Loucy (cell line): ENCODE measurements around the gene LY6G6F.

ENCODE experiments used
- H2AFZ ChIP-seq: fragments of 200-600 bp; sonication (generic); 2 replicates; pipeline ENCODE4 v1.6.0; 2016; ENCODE audit warnings: antibody characterized with exemption, mild to moderate bottlenecking, low read length, moderate library complexity
- H3F3A ChIP-seq: fragments of 200-600 bp; 2 replicates; pipeline ENCODE4 v1.6.0; 2016; ENCODE audit warnings: antibody characterized with exemption, low read depth, mild to moderate bottlenecking
- H3K27me3 ChIP-seq: fragments of 200-600 bp; sonication (generic); 2 replicates; pipeline ENCODE4 v1.6.1; 2014; ENCODE audit warnings: low read length, mild to moderate bottlenecking; ENCODE audit not compliant: insufficient read depth, poor library complexity, severe bottlenecking
- H3K36me3 ChIP-seq: fragments of 200-600 bp; sonication (generic); 2 replicates; pipeline ENCODE4 v1.6.1; 2016; ENCODE audit warnings: low read length; ENCODE audit not compliant: insufficient read depth
- H3K4me1 ChIP-seq: fragments of 200-600 bp; sonication (generic); 2 replicates; pipeline ENCODE4 v1.5.1; 2014; ENCODE audit warnings: low read length, mild to moderate bottlenecking; ENCODE audit not compliant: insufficient read depth, poor library complexity, severe bottlenecking
- H3K4me2 ChIP-seq: fragments of 200-600 bp; sonication (generic); 2 replicates; pipeline ENCODE4 v1.6.0; 2014; ENCODE audit warnings: antibody characterized with exemption, low read length, low read depth, mild to moderate bottlenecking; ENCODE audit not compliant: poor library complexity, severe bottlenecking
- H3K4me3 ChIP-seq: fragments of 200-600 bp; sonication (generic); 2 replicates; pipeline ENCODE4 v1.5.1; 2014; ENCODE audit warnings: low read length, mild to moderate bottlenecking, mixed read lengths; ENCODE audit not compliant: poor library complexity, severe bottlenecking
- H3K79me2 ChIP-seq: fragments of 200-600 bp; sonication (generic); 2 replicates; pipeline ENCODE4 v1.6.1; 2014; ENCODE audit warnings: low read length; ENCODE audit not compliant: insufficient read depth
- H3K9ac ChIP-seq: fragments of 200-600 bp; sonication (generic); 2 replicates; pipeline ENCODE4 v1.6.0; 2014; ENCODE audit warnings: mild to moderate bottlenecking, low read depth, low read length, moderate library complexity; ENCODE audit not compliant: poor library complexity, severe bottlenecking
- H3K9me2 ChIP-seq: fragments of 200-600 bp; sonication (generic); replicated peaks from 2 replicates; pipeline ENCODE4 v1.6.1; 2016; ENCODE audit warnings: low read depth, low read length, mixed read lengths
- H3K9me3 ChIP-seq: fragments of 200-600 bp; sonication (generic); 2 replicates; pipeline ENCODE4 v1.6.1; 2014; ENCODE audit warnings: mild to moderate bottlenecking, antibody characterized with exemption, low read length, low read depth; ENCODE audit not compliant: insufficient read depth
- H4K20me1 ChIP-seq: fragments of 200-600 bp; sonication (generic); 2 replicates; pipeline ENCODE4 v1.6.0; 2014; ENCODE audit warnings: antibody characterized with exemption, low read length, mild to moderate bottlenecking; ENCODE audit not compliant: insufficient read depth, poor library complexity, severe bottlenecking
- CTCF ChIP-seq: fragments of 200-600 bp; sonication (generic); conservative IDR thresholded peaks from 2 replicates; pipeline ENCODE4 v1.5.1; 2014; ENCODE audit warnings: mild to moderate bottlenecking, antibody characterized with exemption, low read length
- EZH2phosphoT487 ChIP-seq: fragments of 200-600 bp; IDR thresholded peaks from 2 replicates; pipeline ENCODE4 v1.6.1; 2018; ENCODE audit warnings: antibody characterized with exemption, mild to moderate bottlenecking, moderate library complexity, borderline replicate concordance

The LY6G6F gene

GRCh38 chr6:31697555-31697954 lies 9.1 kb upstream of the LY6G6F start:
- no peaks in the 10 kb centered on the region for H3K27me3 ChIP-seq
- H4K20me1 ChIP-seq: peaks cover 15% of the 10 kb centered on the region
- TF ChIP-seq EZH2phosphoT487 (no peak), CTCF (no peak)
- H3K4me1 ChIP-seq: peaks cover 24% of the 10 kb centered on the region
- no peak overlapping the region for H2AFZ ChIP-seq
- H3K79me2 ChIP-seq: peaks cover 44% of the 10 kb centered on the region
- H3K9ac ChIP-seq: peak overlapping the region; percentile 29
- H3K9me2 ChIP-seq: no peaks in the 10 kb centered on the region
- no peaks in the 10 kb centered on the region for H3K9me3 ChIP-seq
- no peak overlapping the region for H3K4me3 ChIP-seq
- H3F3A ChIP-seq: no peaks in the 10 kb centered on the region
- peak overlapping the region; percentile 10 for H3K4me2 ChIP-seq
- H3K36me3 ChIP-seq: peaks cover 33% of the 10 kb centered on the region; the same call in 1 of the 2 replicates

- no peak for TF ChIP-seq CTCF
- no peak for TF ChIP-seq EZH2phosphoT487
- Histone ChIP-seq H2AFZ (no peak overlapping the region), H3K4me2 (peak overlapping the region; percentile 88), H3K9me3 (no peaks in the 10 kb centered on the region), H4K20me1 (peaks cover 15% of the 10 kb centered on the region), H3K36me3 (peaks cover 5% of the 10 kb centered on the region; the same call in 1 of the 2 replicates), H3K79me2 (peaks cover 46% of the 10 kb centered on the region), H3K9ac (peak overlapping the region; percentile 88), H3K27me3 (no peaks in the 10 kb centered on the region), H3K9me2 (no peaks in the 10 kb centered on the region), H3K4me3 (peak overlapping the region; percentile 88), H3F3A (no peaks in the 10 kb centered on the region), H3K4me1 (peaks cover 24% of the 10 kb centered on the region)
Observed at GRCh38 chr6:31700740-31701401, 5.8 kb upstream of the LY6G6F start.

- peaks cover 15% of the 10 kb centered on the region for H4K20me1 ChIP-seq
- H3K9me3 ChIP-seq: no peaks in the 10 kb centered on the region
- H2AFZ ChIP-seq: no peak overlapping the region
- H3K4me2 ChIP-seq: peak overlapping the region; percentile 88
- H3K79me2 ChIP-seq: peaks cover 46% of the 10 kb centered on the region
- peaks cover 1% of the 10 kb centered on the region; the same call in 1 of the 2 replicates for H3K36me3 ChIP-seq
- no peaks in the 10 kb centered on the region for H3F3A ChIP-seq
- H3K27me3 ChIP-seq: no peaks in the 10 kb centered on the region
- H3K4me1 ChIP-seq: peaks cover 24% of the 10 kb centered on the region
- peak overlapping the region; percentile 88 for H3K4me3 ChIP-seq
- no peaks in the 10 kb centered on the region for H3K9me2 ChIP-seq
- H3K9ac ChIP-seq: peak overlapping the region; percentile 88
- no peak for TF ChIP-seq CTCF
- TF ChIP-seq EZH2phosphoT487: no peak
Observed at GRCh38 chr6:31701666-31702404, 4.8 kb upstream of the LY6G6F start.
